Hepatocyte (in vitro differentiated cells): ENCODE measurements around the gene ACSL3. TPM values are rescaled to one million over a fixed set of nuclear protein-coding genes. Genes with fewer than 3 reads are reported as not detected.

Experiments
- DNase-seq: peaks from one replicate; pipeline ENCODE4 v3.0.0-alpha.2; 2016; ENCODE audit warnings: low spot score
- H2AFZ ChIP-seq: fragments of 200-600 bp; sonication (generic); 2 replicates; pipeline ENCODE4 v1.6.0; 2016; ENCODE audit warnings: antibody characterized with exemption, mild to moderate bottlenecking
- H3K27ac ChIP-seq: fragments of 200-600 bp; sonication (generic); 2 replicates; pipeline ENCODE4 v1.5.1; 2016; ENCODE audit warnings: mild to moderate bottlenecking
- H3K27me3 ChIP-seq: fragments of 200-600 bp; sonication (generic); 2 replicates; pipeline ENCODE4 v1.6.1; 2016
- H3K36me3 ChIP-seq: fragments of 200-600 bp; sonication (generic); replicated peaks from 2 replicates; pipeline ENCODE4 v1.5.1; 2016; ENCODE audit warnings: low read depth; ENCODE audit not compliant: insufficient read depth
- H3K4me1 ChIP-seq: fragments of 200-600 bp; sonication (generic); 2 replicates; pipeline ENCODE4 v1.5.1; 2016; ENCODE audit warnings: mild to moderate bottlenecking, moderate library complexity; ENCODE audit not compliant: insufficient read depth
- H3K4me2 ChIP-seq: fragments of 200-600 bp; sonication (generic); 2 replicates; pipeline ENCODE4 v1.6.0; 2016
- H3K4me3 ChIP-seq: fragments of 200-600 bp; sonication (generic); 2 replicates; pipeline ENCODE4 v1.5.1; 2016; ENCODE audit warnings: mild to moderate bottlenecking
- H3K79me2 ChIP-seq: fragments of 200-600 bp; sonication (generic); 2 replicates; pipeline ENCODE4 v1.6.0; 2017; ENCODE audit warnings: mild to moderate bottlenecking
- H3K9me2 ChIP-seq: fragments of 200-600 bp; sonication (generic); replicated peaks from 2 replicates; pipeline ENCODE4 v1.6.0; 2017; ENCODE audit warnings: mild to moderate bottlenecking; ENCODE audit not compliant: insufficient read depth
- H3K9me3 ChIP-seq: fragments of 200-600 bp; sonication (generic); 2 replicates; pipeline ENCODE4 v1.5.1; 2016; ENCODE audit warnings: low read depth, mild to moderate bottlenecking
- H4K20me1 ChIP-seq: fragments of 200-600 bp; sonication (generic); 2 replicates; pipeline ENCODE4 v1.6.0; 2016; ENCODE audit warnings: mild to moderate bottlenecking; ENCODE audit not compliant: insufficient read depth, poor library complexity, severe bottlenecking
- CTCF ChIP-seq: fragments of 200-600 bp; sonication (generic); IDR thresholded peaks from 2 replicates; pipeline ENCODE4 v1.5.1; 2016; ENCODE audit warnings: antibody characterized with exemption, mild to moderate bottlenecking; ENCODE audit not compliant: poor library complexity
- EZH2 ChIP-seq: fragments of 200-600 bp; sonication (generic); IDR thresholded peaks from 2 replicates; pipeline ENCODE4 v1.6.1; 2016; ENCODE audit warnings: antibody characterized with exemption, mild to moderate bottlenecking, borderline replicate concordance
- EZH2phosphoT487 ChIP-seq: fragments of 200-600 bp; sonication (generic); IDR thresholded peaks from one replicate; pipeline ENCODE4 v1.6.1; 2018; ENCODE audit warnings: antibody characterized with exemption, mild to moderate bottlenecking, low read depth, moderate library complexity; ENCODE audit not compliant: unreplicated experiment, severe bottlenecking
- WGBS: methylation state at CpG from one replicate; pipeline ENCODE4 v1.1.6; 2016; ENCODE audit warnings: low lambda C conversion rate; ENCODE audit errors: missing lambda C conversion rate; 5-methylcytosine and 5-hydroxymethylcytosine counted together
- polyA plus RNA-seq: library from polyadenylated mRNA; unstranded; fragments of >200 nt; fragmentation: Nextera tagmentation; extraction: Ambion mirVana; gene quantifications from 2 replicates; pipeline ENCODE4 v1.2.1, GENCODE V29; 2016
- total RNA-seq: library from RNA; depleted of rRNA; stranded (reverse); fragments of >200 nt; gene quantifications from 2 replicates; pipeline ENCODE4 v1.2.3, GENCODE V29; 2014

Gene ACSL3
- total and polyA plus RNA-seq, 2 experiments from 2014 or later, result 82.1 to 133 TPM

DNA sequence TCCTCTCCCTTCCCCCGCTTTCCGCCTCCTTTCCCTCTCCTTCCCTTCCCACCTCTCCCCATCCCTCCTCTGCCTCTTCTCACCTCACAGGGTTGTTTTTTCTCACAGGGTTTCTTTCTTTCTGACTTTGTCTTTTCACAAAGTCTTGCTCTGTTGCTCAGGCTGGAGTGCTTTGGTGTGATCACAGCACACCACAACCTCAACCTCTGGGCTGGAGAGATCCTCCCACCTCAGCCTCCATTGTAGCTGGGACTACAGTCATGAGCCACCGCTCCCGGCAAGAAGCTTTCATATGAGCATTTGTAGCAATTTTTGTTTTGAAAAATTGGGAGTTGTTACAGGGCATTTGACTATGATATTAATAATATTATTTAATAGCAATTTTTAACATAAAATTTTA, 32.9 kb downstream of the ACSL3 start:
- no peak overlapping the region for H3K4me3 ChIP-seq
- peaks cover 56% of the 10 kb centered on the region for H4K20me1 ChIP-seq

GRCh38 chr2:222895144-222895543, 34.3 kb downstream of the ACSL3 start:
- no peaks in the 10 kb centered on the region for H3K36me3 ChIP-seq
- peaks cover 75% of the 10 kb centered on the region for H3K79me2 ChIP-seq
- no peaks in the 10 kb centered on the region for H3K9me2 ChIP-seq
- no peak overlapping the region for H2AFZ ChIP-seq
- no peak for DNase-seq
- H3K4me3 ChIP-seq, result no peak overlapping the region
- H3K4me2 ChIP-seq, result no peak overlapping the region
- H3K4me1 ChIP-seq, result peaks cover 4% of the 10 kb centered on the region
- H3K27ac ChIP-seq, result no peak overlapping the region
- no peaks in the 10 kb centered on the region for H3K9me3 ChIP-seq
- TF ChIP-seq CTCF (no peak), EZH2phosphoT487 (no peak), EZH2 (no peak)
- WGBS, result no CpG with 5 or more reads among the region's 1 CpG
- H3K27me3 ChIP-seq, result no peaks in the 10 kb centered on the region
- H4K20me1 ChIP-seq, result peaks cover 55% of the 10 kb centered on the region

More for the DNA sequence above, 32.9 kb downstream of the ACSL3 start:
- H3K9me3 ChIP-seq, result no peaks in the 10 kb centered on the region
- H3K9me2 ChIP-seq, result no peaks in the 10 kb centered on the region
- no peak overlapping the region for H2AFZ ChIP-seq
- 81% methylated on average over 4 of the region's 4 CpGs for WGBS
- no peaks in the 10 kb centered on the region for H3K27me3 ChIP-seq
- no peaks in the 10 kb centered on the region for H3K4me1 ChIP-seq
- no peaks in the 10 kb centered on the region for H3K36me3 ChIP-seq
- no peak for DNase-seq
- H3K4me2 ChIP-seq, result no peak overlapping the region
- no peak overlapping the region for H3K27ac ChIP-seq
- TF ChIP-seq EZH2 (no peak), CTCF (no peak), EZH2phosphoT487 (no peak)
- H3K79me2 ChIP-seq, result peaks cover 74% of the 10 kb centered on the region

DNA sequence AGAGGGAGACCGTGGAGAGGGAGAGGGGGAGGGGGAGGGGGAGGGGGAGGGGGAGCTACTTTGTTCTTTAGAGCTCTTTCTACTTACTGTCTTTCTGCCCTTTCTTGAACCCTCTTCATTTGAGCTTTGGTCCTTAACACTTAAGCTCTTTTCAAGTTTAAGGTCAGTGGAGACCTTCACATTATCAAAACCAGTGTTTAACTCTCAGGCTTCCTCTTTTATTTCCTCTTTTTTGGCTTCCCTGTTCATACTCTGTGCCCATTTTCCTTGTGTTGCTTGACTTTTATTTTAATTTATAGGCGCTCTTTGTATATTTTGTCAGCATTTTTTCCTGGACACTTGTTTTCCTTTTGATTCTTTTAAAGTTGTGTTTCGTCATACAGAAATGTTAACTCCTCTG, 37.1 kb downstream of the ACSL3 start:
- 92% methylated on average over 2 of the region's 3 CpGs for WGBS
- Histone ChIP-seq H3K27ac (no peak overlapping the region), H3K4me3 (no peak overlapping the region), H3K9me2 (no peaks in the 10 kb centered on the region), H3K9me3 (no peaks in the 10 kb centered on the region), H3K4me1 (peaks cover 5% of the 10 kb centered on the region), H3K27me3 (no peaks in the 10 kb centered on the region), H3K79me2 (peaks cover 72% of the 10 kb centered on the region), H3K36me3 (no peaks in the 10 kb centered on the region), H4K20me1 (peaks cover 40% of the 10 kb centered on the region), H3K4me2 (no peak overlapping the region), H2AFZ (no peak overlapping the region)
- DNase-seq, result no peak
- TF ChIP-seq EZH2phosphoT487, result no peak
- no peak for TF ChIP-seq EZH2
- TF ChIP-seq CTCF, result no peak
